Tibial nerve (tissue), 4 donors: Measurements from ENCODE around the gene ZNF91.

Experiments
- EP300 ChIP-seq, 2 donors: sonication (generic); formaldehyde crosslinking; IDR thresholded peaks; one replicate each; pipeline ENCODE4 v1.6.1; 2017; ENCODE audit warnings: antibody characterized with exemption in 2 of 2, mild to moderate bottlenecking in 1 of 2
- POLR2A ChIP-seq, 2 donors: fragments of 450-650 bp; IDR thresholded peaks; one replicate each; pipeline ENCODE4 v1.6.1; 2017; ENCODE audit warnings: antibody characterized with exemption in 2 of 2, mild to moderate bottlenecking in 2 of 2, moderate library complexity in 2 of 2
- TF ChIP-seq, protein P1 (sequence below), 5 experiments: fragments of 200-600 bp in 3 of 5; fragments of 450-650 bp in 2 of 5; sonication (generic) in 3 of 5; IDR thresholded peaks; one replicate each; pipeline ENCODE4 v1.5.1; 2016 to 2019; ENCODE audit warnings: antibody characterized with exemption in 5 of 5, mild to moderate bottlenecking in 3 of 5, moderate library complexity in 2 of 5

DNA sequence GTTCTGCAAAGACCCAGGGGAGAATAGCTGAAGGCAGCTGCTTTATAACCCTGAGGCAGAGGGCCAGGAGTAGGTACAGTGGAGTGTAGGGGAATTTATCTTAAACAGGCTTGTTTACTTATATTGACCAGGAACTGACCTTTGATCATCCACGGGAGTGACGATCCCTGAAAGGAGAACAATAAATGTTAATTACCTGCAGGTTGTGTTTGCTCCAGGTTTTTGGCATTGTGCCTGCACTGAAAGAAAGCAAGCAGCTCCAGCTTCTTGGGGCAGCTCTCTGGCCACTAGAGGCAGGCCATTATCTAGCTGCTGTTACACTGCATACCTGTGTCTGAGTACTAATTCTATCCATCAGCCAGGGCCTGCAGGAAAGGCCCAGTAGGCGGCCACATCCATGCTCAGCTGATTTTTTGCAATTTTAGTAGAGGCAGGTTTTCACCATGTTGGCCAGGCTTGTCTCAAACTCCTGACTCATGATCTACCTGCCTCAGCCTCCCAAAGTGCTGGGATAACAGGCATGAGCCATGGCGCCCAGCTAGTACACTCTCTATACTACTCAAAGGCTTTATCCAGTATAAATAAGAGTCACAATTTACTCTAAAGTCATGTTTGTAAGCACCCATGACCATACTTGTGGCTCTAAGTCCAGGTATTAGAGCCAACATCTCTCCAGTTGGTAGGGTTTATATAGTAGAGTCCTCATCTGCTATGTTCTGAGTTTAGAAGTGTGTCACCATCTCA is 8.5 kb upstream of the ZNF91 start:
- TF ChIP-seq, protein P1, sequence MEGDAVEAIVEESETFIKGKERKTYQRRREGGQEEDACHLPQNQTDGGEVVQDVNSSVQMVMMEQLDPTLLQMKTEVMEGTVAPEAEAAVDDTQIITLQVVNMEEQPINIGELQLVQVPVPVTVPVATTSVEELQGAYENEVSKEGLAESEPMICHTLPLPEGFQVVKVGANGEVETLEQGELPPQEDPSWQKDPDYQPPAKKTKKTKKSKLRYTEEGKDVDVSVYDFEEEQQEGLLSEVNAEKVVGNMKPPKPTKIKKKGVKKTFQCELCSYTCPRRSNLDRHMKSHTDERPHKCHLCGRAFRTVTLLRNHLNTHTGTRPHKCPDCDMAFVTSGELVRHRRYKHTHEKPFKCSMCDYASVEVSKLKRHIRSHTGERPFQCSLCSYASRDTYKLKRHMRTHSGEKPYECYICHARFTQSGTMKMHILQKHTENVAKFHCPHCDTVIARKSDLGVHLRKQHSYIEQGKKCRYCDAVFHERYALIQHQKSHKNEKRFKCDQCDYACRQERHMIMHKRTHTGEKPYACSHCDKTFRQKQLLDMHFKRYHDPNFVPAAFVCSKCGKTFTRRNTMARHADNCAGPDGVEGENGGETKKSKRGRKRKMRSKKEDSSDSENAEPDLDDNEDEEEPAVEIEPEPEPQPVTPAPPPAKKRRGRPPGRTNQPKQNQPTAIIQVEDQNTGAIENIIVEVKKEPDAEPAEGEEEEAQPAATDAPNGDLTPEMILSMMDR (IDR thresholded peaks at IDR 0.05), result peak in 1 of 5 experiments; percentile 7
- TF ChIP-seq POLR2A (IDR thresholded peaks at IDR 0.05) (no peak), EP300 (IDR thresholded peaks at IDR 0.05) (no peak)
